ENCODE measurements around the gene CCDC192.
"Not testable (repeated sequence)": the region's sequence is repeated elsewhere in the genome, so short reads cannot be mapped to it uniquely, and the experiment has no call there.

Gene CCDC192

GRCh38 chr5:127846884-127847283 is 143.7 kb downstream of the CCDC192 start:
- Histone ChIP-seq H3K4me1 (no peaks in the 10 kb centered on the region), H3K4me3 (ENCODE audit: low read depth, low read length) (no peak overlapping the region), H3K9me3 (no peaks in the 10 kb centered on the region), H3K27me3 (peaks cover 7% of the 10 kb centered on the region; the same call in 1 of the 2 replicates), H3K36me3 (no peaks in the 10 kb centered on the region)
- TF ChIP-seq, protein P1, sequence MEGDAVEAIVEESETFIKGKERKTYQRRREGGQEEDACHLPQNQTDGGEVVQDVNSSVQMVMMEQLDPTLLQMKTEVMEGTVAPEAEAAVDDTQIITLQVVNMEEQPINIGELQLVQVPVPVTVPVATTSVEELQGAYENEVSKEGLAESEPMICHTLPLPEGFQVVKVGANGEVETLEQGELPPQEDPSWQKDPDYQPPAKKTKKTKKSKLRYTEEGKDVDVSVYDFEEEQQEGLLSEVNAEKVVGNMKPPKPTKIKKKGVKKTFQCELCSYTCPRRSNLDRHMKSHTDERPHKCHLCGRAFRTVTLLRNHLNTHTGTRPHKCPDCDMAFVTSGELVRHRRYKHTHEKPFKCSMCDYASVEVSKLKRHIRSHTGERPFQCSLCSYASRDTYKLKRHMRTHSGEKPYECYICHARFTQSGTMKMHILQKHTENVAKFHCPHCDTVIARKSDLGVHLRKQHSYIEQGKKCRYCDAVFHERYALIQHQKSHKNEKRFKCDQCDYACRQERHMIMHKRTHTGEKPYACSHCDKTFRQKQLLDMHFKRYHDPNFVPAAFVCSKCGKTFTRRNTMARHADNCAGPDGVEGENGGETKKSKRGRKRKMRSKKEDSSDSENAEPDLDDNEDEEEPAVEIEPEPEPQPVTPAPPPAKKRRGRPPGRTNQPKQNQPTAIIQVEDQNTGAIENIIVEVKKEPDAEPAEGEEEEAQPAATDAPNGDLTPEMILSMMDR (IDR thresholded peaks at IDR 0.05; ENCODE audit: low read depth, low read length), result no peak
- no peak for DNase-seq

DNA sequence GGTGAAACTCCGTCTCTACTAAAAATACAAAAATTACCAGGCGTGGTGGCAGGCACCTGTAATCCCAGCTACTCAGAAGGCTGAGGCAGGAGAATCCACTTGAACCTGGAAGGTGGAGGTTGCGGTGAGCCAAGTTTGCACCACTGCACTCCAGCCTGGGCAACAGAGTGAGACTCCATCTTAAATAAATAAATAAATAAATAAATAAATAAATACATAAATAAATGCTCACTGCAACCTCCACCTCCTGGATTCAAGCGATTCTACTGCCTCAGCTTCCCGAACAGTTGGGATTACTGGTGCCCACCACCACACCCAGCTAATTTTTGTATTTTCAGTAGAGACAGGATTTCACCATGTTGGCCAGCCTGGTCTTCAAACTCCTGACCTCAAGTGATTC is 144.4 kb downstream of the CCDC192 start:
- H3K9me3 ChIP-seq; H3K36me3 ChIP-seq; H3K4me3 ChIP-seq (ENCODE audit: low read depth, low read length); H3K4me1 ChIP-seq; DNase-seq; H3K27me3 ChIP-seq: not testable (repeated sequence)

DNA sequence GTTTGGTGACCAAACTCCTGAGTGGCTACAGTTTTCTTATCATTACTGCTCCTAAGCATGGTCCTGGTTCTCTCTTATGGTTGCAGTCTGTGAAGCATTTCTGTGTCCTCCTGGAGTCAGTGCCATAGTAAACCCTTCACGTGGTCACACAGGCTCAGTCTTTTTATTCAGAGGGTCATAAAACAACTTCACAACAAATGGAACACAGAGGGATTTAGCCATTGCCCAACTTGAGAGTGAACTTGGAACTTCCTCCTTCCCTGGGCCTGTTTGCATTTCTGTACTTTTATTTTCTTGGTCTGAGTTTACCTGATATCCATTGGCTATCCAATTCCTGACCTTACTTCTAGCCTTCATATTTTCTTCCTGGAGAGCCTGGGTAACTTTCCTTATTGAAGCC is 144.9 kb downstream of the CCDC192 start:
- Histone ChIP-seq H3K4me3 (ENCODE audit: low read depth, low read length) (no peak overlapping the region), H3K4me1 (no peaks in the 10 kb centered on the region), H3K9me3 (no peaks in the 10 kb centered on the region), H3K27me3 (peaks cover 7% of the 10 kb centered on the region; the same call in 1 of the 2 replicates), H3K36me3 (no peaks in the 10 kb centered on the region)
- no peak for DNase-seq
- TF ChIP-seq, protein P1 (IDR thresholded peaks at IDR 0.05; ENCODE audit: low read depth, low read length), result no peak

DNA sequence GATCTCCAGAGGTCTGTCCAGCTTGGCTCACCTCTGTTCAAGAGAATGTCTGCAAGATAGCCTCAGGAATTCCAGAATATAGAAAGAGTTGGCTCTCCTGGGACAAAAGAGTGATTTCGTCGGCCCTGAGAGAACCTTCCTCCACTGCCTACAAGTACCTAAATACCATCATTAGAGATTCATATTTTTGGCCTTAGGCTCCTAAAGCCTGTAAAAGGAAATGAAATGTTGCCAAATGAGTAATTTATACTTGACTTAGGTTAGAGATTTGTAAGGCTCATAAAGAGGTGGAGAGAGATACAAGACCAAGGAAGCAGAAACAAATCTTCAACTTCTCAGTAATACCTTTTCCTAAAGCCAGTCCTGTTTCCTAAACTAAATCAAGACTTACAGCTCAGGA is 146.2 kb downstream of the CCDC192 start:
- TF ChIP-seq, protein P1 (IDR thresholded peaks at IDR 0.05; ENCODE audit: low read depth, low read length), result no peak
- H3K27me3 ChIP-seq, result peaks cover 4% of the 10 kb centered on the region; the same call in 1 of the 2 replicates
- DNase-seq, result no peak
- no peak overlapping the region for H3K4me3 ChIP-seq (ENCODE audit: low read depth, low read length)
- H3K36me3 ChIP-seq, result no peaks in the 10 kb centered on the region
- H3K4me1 ChIP-seq, result no peaks in the 10 kb centered on the region
- H3K9me3 ChIP-seq, result no peaks in the 10 kb centered on the region

GRCh38 chr5:127849891-127850290 is 146.7 kb downstream of the CCDC192 start:
- Histone ChIP-seq H3K27me3 (peaks cover 3% of the 10 kb centered on the region; the same call in 1 of the 2 replicates), H3K4me3 (ENCODE audit: low read depth, low read length) (no peak overlapping the region), H3K4me1 (no peaks in the 10 kb centered on the region), H3K36me3 (no peaks in the 10 kb centered on the region), H3K9me3 (no peaks in the 10 kb centered on the region)
- no peak for DNase-seq
- TF ChIP-seq, protein P1 (IDR thresholded peaks at IDR 0.05; ENCODE audit: low read depth, low read length), result no peak

- H3K4me1 ChIP-seq, result no peaks in the 10 kb centered on the region
- no peaks in the 10 kb centered on the region for H3K36me3 ChIP-seq
- TF ChIP-seq, protein P1 (IDR thresholded peaks at IDR 0.05; ENCODE audit: low read depth, low read length), result no peak
- no peaks in the 10 kb centered on the region for H3K9me3 ChIP-seq
- DNase-seq, result no peak
- no peak overlapping the region for H3K4me3 ChIP-seq (ENCODE audit: low read depth, low read length)
- peaks cover 3% of the 10 kb centered on the region; the same call in 1 of the 2 replicates for H3K27me3 ChIP-seq
Observed at GRCh38 chr5:127851964-127852363, 148.8 kb downstream of the CCDC192 start.

- TF ChIP-seq, protein P1 (IDR thresholded peaks at IDR 0.05; ENCODE audit: low read depth, low read length), result no peak
Observed at GRCh38 chr5:127854520-127854919, 151.3 kb downstream of the CCDC192 start.

More at GRCh38 chr5:127854520-127854919, 151.3 kb downstream of the CCDC192 start:
- DNase-seq, result no peak
- Histone ChIP-seq H3K36me3 (no peaks in the 10 kb centered on the region), H3K9me3 (no peaks in the 10 kb centered on the region), H3K4me1 (no peaks in the 10 kb centered on the region), H3K27me3 (no peaks in the 10 kb centered on the region; the same call in 1 of the 2 replicates), H3K4me3 (ENCODE audit: low read depth, low read length) (no peak overlapping the region)

All from BE2C (cell line).